H1 (cell line): Measurements from ENCODE around the gene TUT7. TPM values are rescaled to one million over a fixed set of nuclear protein-coding genes. Genes with fewer than 3 reads are reported as not detected.

Source experiments
- CTCF ChIA-PET: fragments of 300-600 bp; sonication (Branson Sonifier 250); formaldehyde crosslinking; loops from one replicate; lab custom pipeline; 2021; ENCODE audit not compliant: partially characterized antibody; lab: Charles Lee
- POLR2A ChIA-PET: fragments of 300-600 bp; sonication (Branson Sonifier 250); formaldehyde crosslinking; loops from one replicate; lab custom pipeline; 2021; ENCODE audit warnings: inconsistent platforms; ENCODE audit not compliant: partially characterized antibody; lab: Charles Lee
- DNase-seq, 2 experiments: peaks; one replicate each; pipeline versions ENCODE4 v3.0.0 to v3.0.0-alpha.2; 2010 to 2022; ENCODE audit warnings: low spot score in 2 of 2, low read depth in 1 of 2, mixed read lengths in 1 of 2
- FAIRE-seq: peaks from 2 replicates; lab custom pipeline; 2011; peaks lifted over from hg19 to GRCh38; lab: Jason Lieb, UNC
- H2AFZ ChIP-seq: 2 replicates; pipeline ENCODE4 v1.8.1; 2012; ENCODE audit warnings: low read length, inconsistent platforms
- H2AK5ac ChIP-seq: 2 replicates; pipeline ENCODE4 v1.6.1; 2013; ENCODE audit warnings: low read depth, low read length
- H2BK120ac ChIP-seq: replicated peaks from 2 replicates; pipeline ENCODE3; 2013; ENCODE audit warnings: low read depth, low read length, inconsistent platforms
- H2BK12ac ChIP-seq: 2 replicates; pipeline ENCODE4 v1.6.1; 2013; ENCODE audit warnings: low read depth, low read length
- H2BK15ac ChIP-seq: 2 replicates; pipeline ENCODE4 v1.6.1; 2013; ENCODE audit warnings: low read length
- H2BK20ac ChIP-seq: 2 replicates; pipeline ENCODE4 v1.6.1; 2013; ENCODE audit warnings: low read length
- H2BK5ac ChIP-seq: 2 replicates; pipeline ENCODE4 v1.6.1; 2013; ENCODE audit warnings: low read depth, low read length
- H3K14ac ChIP-seq: 2 replicates; pipeline ENCODE4 v1.6.1; 2013; ENCODE audit warnings: inconsistent platforms; ENCODE audit not compliant: insufficient read length
- H3K18ac ChIP-seq: 2 replicates; pipeline ENCODE4 v1.6.1; 2013; ENCODE audit warnings: low read length; ENCODE audit errors: extremely low read depth
- H3K23ac ChIP-seq: 2 replicates; pipeline ENCODE4 v1.6.1; 2013; ENCODE audit warnings: inconsistent platforms; ENCODE audit not compliant: insufficient read length
- H3K23me2 ChIP-seq: 2 replicates; pipeline ENCODE4 v1.6.1; 2013; ENCODE audit warnings: low read depth, low read length
- H3K27ac ChIP-seq: 2 replicates; pipeline ENCODE4 v1.6.1; 2011; ENCODE audit warnings: low read depth, low read length, inconsistent platforms
- H3K27me3 ChIP-seq, 4 experiments: replicated peaks in 1 of 4; 1 replicate in 1 of 4; 2 replicates in 3 of 4; pipeline versions ENCODE4 v1.6.1 to v1.8.1; 2011 to 2013; ENCODE audit warnings: low read length in 3 of 4, mild to moderate bottlenecking in 3 of 4, inconsistent platforms in 2 of 4, mixed read lengths in 2 of 4, moderate library complexity in 1 of 4; ENCODE audit not compliant: control insufficient read depth in 3 of 4, insufficient read depth in 3 of 4; ENCODE audit errors: extremely low read depth in 1 of 4
- H3K36me3 ChIP-seq, 4 experiments: 2 replicates each; pipeline versions ENCODE4 v1.6.1 to v1.8.1; 2011 to 2013; ENCODE audit warnings: mild to moderate bottlenecking in 4 of 4, low read length in 3 of 4, moderate library complexity in 2 of 4, control low read depth in 1 of 4, inconsistent platforms in 1 of 4; ENCODE audit not compliant: insufficient read depth in 4 of 4, control insufficient read depth in 2 of 4
- H3K4ac ChIP-seq: replicated peaks from 2 replicates; pipeline ENCODE3; 2013; ENCODE audit warnings: low read length, low read depth, mixed read lengths, inconsistent platforms; ENCODE audit not compliant: insufficient read length
- H3K4me1 ChIP-seq, 4 experiments: replicated peaks in 1 of 4; 1 replicate in 1 of 4; 2 replicates in 3 of 4; pipeline versions ENCODE4 v1.6.1 to v1.8.1; 2011 to 2013; ENCODE audit warnings: low read length in 3 of 4, inconsistent platforms in 2 of 4, mixed read lengths in 1 of 4; ENCODE audit not compliant: insufficient read depth in 4 of 4, control insufficient read depth in 3 of 4
- H3K4me2 ChIP-seq, 2 experiments: 2 replicates each; pipeline versions ENCODE4 v1.6.1 to v1.8.1; 2011 to 2013; ENCODE audit warnings: low read depth in 2 of 2, low read length in 2 of 2, control low read depth in 1 of 2, inconsistent platforms in 1 of 2, mild to moderate bottlenecking in 1 of 2; ENCODE audit not compliant: insufficient read depth in 1 of 2
- H3K4me3 ChIP-seq, 4 experiments: fragments of 200-600, 300-600 bp in 1 of 4; sonication (generic), shearing (Covaris generic), sonication (Bioruptor Twin) in 1 of 4; 2 replicates each; pipeline versions ENCODE4 v1.5.1 to v1.8.1; 2011 to 2016; ENCODE audit warnings: low read length in 4 of 4, low read depth in 3 of 4, control low read depth in 2 of 4, inconsistent platforms in 2 of 4, mild to moderate bottlenecking in 2 of 4, mixed read lengths in 1 of 4, moderate library complexity in 1 of 4; ENCODE audit not compliant: insufficient read depth in 2 of 4; ENCODE audit errors: extremely low read depth in 1 of 4
- H3K56ac ChIP-seq: replicated peaks from 2 replicates; pipeline ENCODE3; 2013; ENCODE audit warnings: low read depth, mild to moderate bottlenecking, mixed read lengths, low read length, inconsistent platforms; ENCODE audit not compliant: insufficient read length
- H3K79me1 ChIP-seq: 2 replicates; pipeline ENCODE4 v1.6.1; 2013; ENCODE audit warnings: low read depth, low read length, control low read depth
- H3K79me2 ChIP-seq, 2 experiments: 2 replicates each; pipeline versions ENCODE4 v1.6.1 to v1.8.1; 2012 to 2013; ENCODE audit warnings: low read length in 2 of 2, mild to moderate bottlenecking in 2 of 2, inconsistent platforms in 1 of 2; ENCODE audit not compliant: insufficient read depth in 2 of 2, control insufficient read depth in 1 of 2
- H3K9ac ChIP-seq, 4 experiments: replicated peaks in 1 of 4; 1 replicate in 1 of 4; 2 replicates in 3 of 4; pipeline versions ENCODE4 v1.6.1 to v1.8.1; 2011 to 2013; ENCODE audit warnings: low read depth in 3 of 4, low read length in 3 of 4, control low read depth in 2 of 4, mild to moderate bottlenecking in 2 of 4, moderate library complexity in 2 of 4, inconsistent platforms in 1 of 4; ENCODE audit errors: extremely low read depth in 1 of 4
- H3K9me3 ChIP-seq, 2 experiments: 2 replicates each; pipeline versions ENCODE4 v1.6.1 to v1.8.1; 2012 to 2013; ENCODE audit warnings: mild to moderate bottlenecking in 2 of 2, moderate library complexity in 2 of 2, control low read depth in 1 of 2, inconsistent platforms in 1 of 2, low read depth in 1 of 2, low read length in 1 of 2, mixed read lengths in 1 of 2; ENCODE audit not compliant: insufficient read depth in 2 of 2
- H4K20me1 ChIP-seq, 2 experiments: replicated peaks in 1 of 2; 2 replicates each; pipeline versions ENCODE3 to v1.8.1; 2011 to 2013; ENCODE audit warnings: inconsistent platforms in 2 of 2, low read length in 2 of 2, mild to moderate bottlenecking in 1 of 2; ENCODE audit not compliant: insufficient read depth in 2 of 2, control insufficient read depth in 1 of 2
- H4K5ac ChIP-seq: 2 replicates; pipeline ENCODE4 v1.6.1; 2013; ENCODE audit warnings: low read length, low read depth, mixed read lengths, inconsistent platforms; ENCODE audit not compliant: insufficient read length
- H4K8ac ChIP-seq: 2 replicates; pipeline ENCODE4 v1.8.0; 2013; ENCODE audit warnings: mild to moderate bottlenecking, moderate library complexity, low read length, inconsistent platforms; ENCODE audit not compliant: insufficient read depth; ENCODE audit errors: extremely low read depth
- H4K91ac ChIP-seq: replicated peaks from 2 replicates; pipeline ENCODE3; 2013; ENCODE audit warnings: low read length, mixed read lengths, inconsistent platforms; ENCODE audit not compliant: insufficient read length
- GABPA ChIP-seq: IDR thresholded peaks from 2 replicates; pipeline ENCODE4 v1.6.1; 2011; ENCODE audit warnings: mild to moderate bottlenecking, low read length, moderate library complexity, borderline replicate concordance; ENCODE audit not compliant: insufficient read depth
- HDAC2 ChIP-seq, 2 experiments: fragments of 300-600 bp in 1 of 2; sonication (generic) in 1 of 2; IDR thresholded peaks; 2 replicates each; pipeline ENCODE4 v1.6.1; 2011 to 2012; ENCODE audit warnings: low read depth in 2 of 2, low read length in 2 of 2, mild to moderate bottlenecking in 2 of 2, moderate library complexity in 2 of 2, borderline replicate concordance in 1 of 2, inconsistent platforms in 1 of 2
- HDAC6 ChIP-seq: IDR thresholded peaks from one replicate; pipeline ENCODE4 v1.7.1; 2012; ENCODE audit warnings: low read depth, mild to moderate bottlenecking, inconsistent platforms, low read length, moderate library complexity
- KDM5A ChIP-seq: fragments of 200-600 bp; IDR thresholded peaks from 2 replicates; pipeline ENCODE4 v1.7.1; 2012; ENCODE audit warnings: mild to moderate bottlenecking, low read length, inconsistent platforms, mixed read lengths
- NRF1 ChIP-seq: IDR thresholded peaks from 2 replicates; pipeline ENCODE4 v1.6.1; 2011; ENCODE audit warnings: mild to moderate bottlenecking, low read depth, low read length, improper control_type of control experiment
- PHF8 ChIP-seq: fragments of 200-600 bp; sonication (generic); conservative IDR thresholded peaks from 2 replicates; pipeline ENCODE4 v1.7.1; 2012; ENCODE audit warnings: low read depth, mild to moderate bottlenecking, inconsistent platforms, low read length, moderate library complexity
- POLR2AphosphoS5 ChIP-seq: IDR thresholded peaks from 2 replicates; pipeline ENCODE4 v1.6.1; 2011; ENCODE audit warnings: low read depth, low read length
- RAD21 ChIP-seq, 2 experiments: IDR thresholded peaks in 1 of 2; conservative IDR thresholded peaks in 1 of 2; 2 replicates each; pipeline ENCODE4 v1.6.1; 2011; ENCODE audit warnings: low read depth in 2 of 2, low read length in 2 of 2, improper control_type of control experiment in 1 of 2, inconsistent platforms in 1 of 2, mild to moderate bottlenecking in 1 of 2, moderate library complexity in 1 of 2
- RXRA ChIP-seq: IDR thresholded peaks from 2 replicates; pipeline ENCODE4 v1.6.1; 2011; ENCODE audit warnings: low read depth, mild to moderate bottlenecking, low read length, moderate library complexity; ENCODE audit not compliant: insufficient read depth
- WGBS, 2 experiments: shearing (Covaris generic) in 1 of 2; methylation state at CpG; one replicate each; pipeline versions ENCODE4 v1.1.6 to v1.1.7; 2013 to 2015; ENCODE audit warnings: low lambda C conversion rate in 2 of 2, mixed read lengths in 2 of 2, inconsistent platforms in 1 of 2, low coverage in 1 of 2, missing lambda C conversion rate in 1 of 2; ENCODE audit not compliant: insufficient replicate concordance in 2 of 2, insufficient coverage in 1 of 2, insufficient read length in 1 of 2; ENCODE audit errors: extremely low coverage in 1 of 2, missing lambda C conversion rate in 1 of 2; 5-methylcytosine and 5-hydroxymethylcytosine counted together
- polyA plus RNA-seq, 7 experiments: library from polyadenylated mRNA; depleted of rRNA in 3 of 7; stranded (reverse) in 5 of 7; unstranded in 2 of 7; fragments of >200 nt in 5 of 7; fragments of 200-250 nt in 2 of 7; gene quantifications; 1 replicate in 5 of 7; 2 replicates in 1 of 7; 4 replicates in 1 of 7; pipeline versions ENCODE4 v1.2.1 to v1.2.3, GENCODE V29; 2011 to 2013; ENCODE audit warnings: missing spikeins in 2 of 7, mixed read lengths in 2 of 7
- total RNA-seq: library from RNA; stranded (reverse); fragmentation: NEBNext Ultra II Directional; extraction: Animal tissue kit (Norgen Biotek cat#: 25700); gene quantifications from 2 replicates; pipeline ENCODE4 v1.2.1, GENCODE V29; 2021
- TF ChIP-seq, protein P1 (sequence below): IDR thresholded peaks from 2 replicates; pipeline ENCODE4 v1.6.1; 2012; ENCODE audit warnings: inconsistent platforms

Gene TUT7
- total and polyA plus RNA-seq, 2 of the 8 experiments (the other 6 are each of a cell fraction or from before 2014, with no cell fraction given): 4.8 to 19.3 TPM

DNA sequence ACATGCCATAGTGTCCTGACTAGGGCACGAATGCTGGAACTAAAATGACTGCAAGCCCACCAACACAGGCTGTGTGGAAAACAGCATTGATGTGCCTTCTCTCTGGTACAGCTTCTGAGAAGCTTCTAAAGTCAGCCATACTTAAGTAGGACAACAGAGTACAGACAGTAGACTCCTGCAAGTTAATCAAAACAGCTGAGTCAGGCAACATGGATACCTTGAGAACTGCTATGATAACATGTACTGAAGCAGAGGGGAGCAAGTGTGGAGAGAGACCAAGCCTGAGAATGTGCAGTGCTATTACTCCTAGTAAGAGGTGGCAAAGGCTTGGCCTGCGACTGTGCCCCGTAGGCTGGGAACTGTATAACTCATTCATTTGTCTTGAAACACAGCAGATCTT lies 74.4 kb downstream of the TUT7 start:
- Histone ChIP-seq H2BK20ac (no peak overlapping the region), H2BK120ac (no peak overlapping the region), H3K36me3 (peaks cover 0 to 11% (median 3%) of the 10 kb centered on the region in 4 experiments; a peak in 4 of 8 replicates), H3K18ac (no peak overlapping the region), H4K91ac (no peak overlapping the region), H3K4me2 (no peak overlapping the region), H2BK5ac (no peak overlapping the region), H3K9me3 (no peaks in the 10 kb centered on the region), H3K27ac (no peak overlapping the region), H4K20me1 (peaks cover 1 to 7% of the 10 kb centered on the region in 2 experiments), H2BK12ac (no peak overlapping the region), H4K8ac (no peak overlapping the region), H4K5ac (no peak overlapping the region), H2BK15ac (no peak overlapping the region), H3K79me1 (peaks cover 8% of the 10 kb centered on the region), H3K23me2 (peaks cover 7% of the 10 kb centered on the region), H3K79me2 (peaks cover 9 to 61% of the 10 kb centered on the region in 2 experiments), H3K4ac (peak overlapping the region; percentile 51), H3K4me1 (peaks cover 0 to 6% (median 5%) of the 10 kb centered on the region in 4 experiments; a peak in 4 of 7 replicates), H2AFZ (no peak overlapping the region), H3K4me3 (no peak overlapping the region), H3K56ac (no peak overlapping the region), H3K14ac (no peak overlapping the region), H3K27me3 (no peaks in the 10 kb centered on the region; a peak in 1 of 7 replicates), H3K23ac (no peak overlapping the region), H2AK5ac (no peak overlapping the region), H3K9ac (no peak overlapping the region)
- WGBS, 2 experiments: 95% methylated on average over 3 of the region's 3 CpGs; no CpG with 5 or more reads in 1 of the 2 experiments
- DNase-seq: no peak
- CTCF ChIA-PET: no interaction called here
- TF ChIP-seq HDAC2 (IDR thresholded peaks at IDR 0.05; ENCODE audit: borderline replicate concordance in 1 of 2, low read depth in 2 of 2, low read length in 2 of 2) (no peak), NRF1 (no peak), RXRA (no peak), POLR2AphosphoS5 (no peak), HDAC6 (no peak), KDM5A (no peak), RAD21 (IDR thresholded peaks at IDR 0.05 in 1 of 2, conservative IDR thresholded peaks at IDR 0.05 in 1 of 2; ENCODE audit: low read depth in 2 of 2, low read length in 2 of 2) (no peak), GABPA (no peak), PHF8 (no peak)
- TF ChIP-seq, protein P1, sequence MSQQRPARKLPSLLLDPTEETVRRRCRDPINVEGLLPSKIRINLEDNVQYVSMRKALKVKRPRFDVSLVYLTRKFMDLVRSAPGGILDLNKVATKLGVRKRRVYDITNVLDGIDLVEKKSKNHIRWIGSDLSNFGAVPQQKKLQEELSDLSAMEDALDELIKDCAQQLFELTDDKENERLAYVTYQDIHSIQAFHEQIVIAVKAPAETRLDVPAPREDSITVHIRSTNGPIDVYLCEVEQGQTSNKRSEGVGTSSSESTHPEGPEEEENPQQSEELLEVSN: no peak
- POLR2A ChIA-PET: no interaction called here
- no peak for FAIRE-seq
